ENCODE measurements around the gene TP53AIP1.
"Not testable (repeated sequence)": the region's sequence is repeated elsewhere in the genome, so short reads cannot be mapped to it uniquely, and the experiment has no call there.

The TP53AIP1 gene

GRCh38 chr11:128926000-128926399, 16.7 kb downstream of the TP53AIP1 start:
- DNase-seq (ENCODE audit: low read depth in 2 of 2), result no peak

DNA sequence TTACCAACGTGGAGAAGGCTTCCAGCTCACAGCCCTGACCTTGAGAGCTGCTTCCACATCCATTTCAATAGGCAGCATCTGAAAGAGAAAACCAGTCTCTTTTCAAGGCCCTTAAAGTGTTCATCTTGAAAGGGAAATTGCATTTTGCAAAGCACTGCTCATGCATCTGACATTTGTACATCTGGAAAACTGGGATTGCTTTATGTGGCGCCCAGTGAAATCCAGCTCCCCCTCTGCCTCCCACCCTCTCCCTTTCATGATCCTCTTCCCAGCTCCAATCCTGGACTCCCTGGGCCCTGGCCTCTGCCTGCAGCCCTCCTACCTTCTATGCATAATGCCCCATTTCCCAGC, 17.4 kb downstream of the TP53AIP1 start:
- no peak for DNase-seq (ENCODE audit: low read depth in 2 of 2)

- DNase-seq (ENCODE audit: low read depth in 2 of 2), result no peak
Observed at GRCh38 chr11:128924510-128925249, 18.0 kb downstream of the TP53AIP1 start.

- DNase-seq (ENCODE audit: low read depth in 2 of 2), result no peak
Observed at GRCh38 chr11:128924104-128924503, 18.6 kb downstream of the TP53AIP1 start.

DNA sequence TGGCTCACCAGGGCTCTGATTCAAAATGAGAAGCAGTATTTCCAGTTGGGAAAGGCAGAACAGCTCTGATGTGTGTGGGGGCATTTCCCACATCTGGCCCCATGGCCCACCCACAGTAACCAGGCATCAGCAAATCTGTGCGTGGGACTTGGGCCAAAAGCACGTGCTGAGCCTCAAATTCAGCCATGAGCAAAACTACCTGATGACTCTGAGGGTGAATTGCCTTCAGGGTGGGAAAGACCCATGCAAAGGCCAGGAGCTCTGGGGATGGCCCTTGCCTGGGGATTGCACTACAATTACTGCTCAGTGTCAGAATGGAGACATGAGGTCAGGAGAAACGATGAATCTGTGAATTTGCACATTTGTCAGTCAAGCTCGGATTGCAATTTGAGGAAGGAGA, 20.9 kb downstream of the TP53AIP1 start:
- no peak for DNase-seq (ENCODE audit: low read depth in 2 of 2)

DNA sequence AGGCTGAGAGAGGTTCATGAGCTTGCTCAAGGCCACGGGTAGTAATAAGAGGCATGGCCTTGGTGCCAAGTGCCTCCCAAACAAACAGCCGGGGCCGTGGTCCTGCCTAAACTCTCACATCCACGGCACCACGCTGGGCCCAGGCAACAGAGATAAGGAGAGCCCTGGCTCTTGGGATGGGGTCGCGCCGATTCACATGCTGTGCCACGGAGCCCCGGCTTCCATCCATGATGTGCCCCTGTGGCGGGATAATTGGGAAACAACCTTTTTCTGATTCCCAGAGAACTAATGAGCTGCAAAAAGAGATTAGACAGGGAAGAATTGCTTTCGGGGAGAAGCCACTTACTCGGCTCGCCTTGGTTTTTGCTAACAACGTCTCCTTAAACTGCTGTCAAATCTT, 22.0 kb downstream of the TP53AIP1 start:
- no peak for DNase-seq (ENCODE audit: low read depth in 2 of 2)

DNA sequence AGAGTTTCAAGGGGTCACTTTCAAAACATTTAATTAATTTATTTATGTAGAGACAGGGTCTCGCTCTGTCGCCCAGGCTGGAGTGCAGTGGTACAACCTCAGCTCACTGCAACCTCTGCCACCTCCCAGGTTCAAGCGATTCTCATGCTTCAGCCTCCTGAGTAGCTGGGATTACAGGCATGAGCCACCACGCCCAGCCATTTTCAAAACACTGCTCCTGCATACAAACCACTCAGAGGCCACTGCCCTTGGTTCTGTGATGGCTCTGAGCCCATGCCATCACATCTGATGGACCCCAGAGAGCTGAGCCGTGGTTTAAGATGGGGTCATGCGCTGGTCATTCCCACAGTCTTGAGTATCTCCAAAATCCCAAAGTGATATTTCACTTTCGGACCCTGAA, 23.0 kb downstream of the TP53AIP1 start:
- DNase-seq (ENCODE audit: low read depth in 2 of 2), result not testable (repeated sequence)

GRCh38 chr11:128919216-128919615, 23.5 kb downstream of the TP53AIP1 start:
- DNase-seq (ENCODE audit: low read depth in 2 of 2), result no peak

DNA sequence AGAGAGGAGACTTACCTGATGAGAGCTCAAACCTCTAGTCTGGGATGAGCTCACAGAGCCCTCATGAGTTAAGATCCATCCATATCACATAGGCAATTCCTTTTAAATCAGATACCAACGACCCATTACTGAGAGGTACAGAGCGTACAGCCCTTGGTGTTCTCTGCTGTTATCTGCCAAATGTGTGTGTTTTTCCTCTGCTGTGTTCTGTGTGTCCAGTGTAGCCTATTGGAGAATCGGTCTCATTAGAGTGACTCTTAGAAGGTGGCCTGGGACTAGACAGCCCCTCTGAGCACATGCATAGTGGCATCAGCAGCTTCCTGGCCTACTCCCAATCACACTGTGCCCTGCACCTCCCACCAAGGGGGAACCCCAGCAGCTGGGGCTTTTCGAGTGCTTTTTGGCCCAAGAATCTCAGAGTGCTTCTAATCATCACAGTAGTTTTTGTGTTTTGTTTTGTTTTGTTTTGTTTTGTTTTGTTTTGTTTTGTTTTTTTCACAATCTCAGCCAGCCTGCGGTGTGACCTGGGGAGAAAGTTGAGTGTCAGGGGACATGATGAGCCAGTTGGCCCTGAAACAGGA, 25.4 kb downstream of the TP53AIP1 start:
- no peak for DNase-seq (ENCODE audit: low read depth in 2 of 2)

GRCh38 chr11:128916681-128917080, 26.0 kb downstream of the TP53AIP1 start:
- DNase-seq (ENCODE audit: low read depth in 2 of 2), result no peak

GRCh38 chr11:128916037-128916572, 26.6 kb downstream of the TP53AIP1 start:
- DNase-seq (ENCODE audit: low read depth in 2 of 2), result no peak

DNA sequence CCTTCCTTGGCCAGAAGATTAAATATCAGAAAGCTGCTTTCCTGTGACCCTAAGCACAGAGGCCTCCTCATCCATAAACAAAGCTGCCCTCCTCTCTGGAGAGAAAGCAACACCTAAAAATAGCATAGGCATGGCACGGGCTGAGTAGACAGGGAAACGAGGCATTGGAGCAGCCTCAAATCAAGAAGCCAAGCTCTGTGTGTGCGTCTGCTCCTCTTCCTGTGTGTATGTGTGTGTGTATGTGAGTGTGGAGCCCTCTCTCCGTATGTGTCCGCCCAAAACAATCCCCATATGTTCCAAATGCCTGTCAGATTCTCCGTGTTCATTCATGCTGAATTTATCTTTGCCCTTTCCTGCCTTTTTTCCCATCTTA, 27.5 kb downstream of the TP53AIP1 start:
- DNase-seq (ENCODE audit: low read depth in 2 of 2), result no peak

DNA sequence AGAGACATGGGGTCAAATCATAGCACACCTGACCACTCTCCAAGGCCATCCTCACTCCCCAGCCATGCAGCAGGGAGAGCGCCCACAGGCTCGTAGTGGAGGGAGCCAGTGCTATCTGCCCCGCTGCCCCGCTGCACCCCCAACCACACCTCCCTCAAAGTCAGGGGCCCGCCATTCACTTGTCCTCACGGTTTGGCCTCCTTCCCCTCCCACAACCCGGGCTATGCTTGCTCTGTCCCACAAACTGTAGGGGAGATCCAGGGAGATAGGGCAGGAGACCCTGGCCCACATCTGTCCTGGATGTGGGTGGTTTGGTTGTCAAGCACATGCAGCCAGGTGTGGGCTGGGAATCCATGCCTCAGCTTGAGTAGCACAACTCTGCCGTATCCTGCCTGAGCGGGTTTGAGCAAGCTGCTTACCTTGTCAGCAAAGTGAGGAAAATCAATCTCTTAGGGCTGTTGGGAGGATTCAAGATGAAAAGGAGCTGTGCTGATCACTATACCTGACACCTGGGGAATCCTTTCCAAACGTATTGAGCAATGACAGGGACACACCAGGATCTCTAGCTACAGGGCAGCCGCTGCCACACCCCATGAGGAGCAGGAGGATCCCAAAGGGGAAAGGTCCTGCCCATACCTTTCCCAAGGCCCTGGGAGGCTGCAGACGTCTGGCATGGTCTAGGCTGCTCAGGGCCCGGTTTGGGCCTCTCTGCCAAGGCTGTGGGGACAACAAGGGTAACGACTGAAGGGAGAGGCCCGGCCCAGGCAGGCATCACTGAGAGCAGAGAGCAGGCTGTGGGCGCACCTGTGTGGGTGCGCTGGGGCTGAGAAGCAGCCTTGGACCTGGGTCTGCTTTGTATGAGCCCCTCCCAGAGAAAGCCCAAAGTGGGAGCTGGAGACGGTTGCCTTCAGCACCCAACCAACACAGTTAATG, 28.2 kb downstream of the TP53AIP1 start:
- no peak for DNase-seq (ENCODE audit: low read depth in 2 of 2)

DNA sequence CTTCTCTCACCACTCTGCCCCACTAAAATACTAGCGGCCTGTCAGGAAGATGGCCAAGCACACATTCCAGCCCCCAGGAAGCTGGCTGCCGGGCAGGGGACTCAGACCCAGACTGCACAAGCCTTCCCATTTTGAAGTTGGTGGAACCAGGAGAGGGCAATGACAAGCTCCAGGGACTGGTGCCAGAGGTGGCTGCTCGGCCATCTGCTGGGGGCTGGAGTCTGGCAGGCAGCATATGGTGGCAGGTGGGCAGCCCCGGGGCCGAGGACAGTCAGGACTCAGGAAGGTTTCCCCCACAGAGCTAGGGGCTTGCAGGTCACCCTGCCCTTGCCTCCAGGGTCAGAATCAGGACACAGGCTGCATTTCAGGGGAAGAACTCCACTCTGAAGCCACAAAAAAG, 28.9 kb downstream of the TP53AIP1 start:
- no peak for DNase-seq (ENCODE audit: low read depth in 2 of 2)

DNA sequence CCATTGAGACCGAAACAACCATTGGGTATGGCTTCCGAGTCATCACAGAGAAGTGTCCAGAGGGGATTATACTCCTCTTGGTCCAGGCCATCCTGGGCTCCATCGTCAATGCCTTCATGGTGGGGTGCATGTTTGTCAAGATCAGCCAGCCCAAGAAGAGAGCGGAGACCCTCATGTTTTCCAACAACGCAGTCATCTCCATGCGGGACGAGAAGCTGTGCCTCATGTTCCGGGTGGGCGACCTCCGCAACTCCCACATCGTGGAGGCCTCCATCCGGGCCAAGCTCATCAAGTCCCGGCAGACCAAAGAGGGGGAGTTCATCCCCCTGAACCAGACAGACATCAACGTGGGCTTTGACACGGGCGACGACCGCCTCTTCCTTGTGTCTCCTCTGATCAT, 31.0 kb downstream of the TP53AIP1 start:
- no peak for DNase-seq (ENCODE audit: low read depth in 2 of 2)

DNA sequence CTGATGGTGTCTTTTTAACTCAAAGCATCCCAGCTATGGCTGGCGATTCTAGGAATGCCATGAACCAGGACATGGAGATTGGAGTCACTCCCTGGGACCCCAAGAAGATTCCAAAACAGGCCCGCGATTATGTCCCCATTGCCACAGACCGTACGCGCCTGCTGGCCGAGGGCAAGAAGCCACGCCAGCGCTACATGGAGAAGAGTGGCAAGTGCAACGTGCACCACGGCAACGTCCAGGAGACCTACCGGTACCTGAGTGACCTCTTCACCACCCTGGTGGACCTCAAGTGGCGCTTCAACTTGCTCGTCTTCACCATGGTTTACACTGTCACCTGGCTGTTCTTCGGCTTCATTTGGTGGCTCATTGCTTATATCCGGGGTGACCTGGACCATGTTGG, 31.4 kb downstream of the TP53AIP1 start:
- DNase-seq (ENCODE audit: low read depth in 2 of 2), result no peak

DNA sequence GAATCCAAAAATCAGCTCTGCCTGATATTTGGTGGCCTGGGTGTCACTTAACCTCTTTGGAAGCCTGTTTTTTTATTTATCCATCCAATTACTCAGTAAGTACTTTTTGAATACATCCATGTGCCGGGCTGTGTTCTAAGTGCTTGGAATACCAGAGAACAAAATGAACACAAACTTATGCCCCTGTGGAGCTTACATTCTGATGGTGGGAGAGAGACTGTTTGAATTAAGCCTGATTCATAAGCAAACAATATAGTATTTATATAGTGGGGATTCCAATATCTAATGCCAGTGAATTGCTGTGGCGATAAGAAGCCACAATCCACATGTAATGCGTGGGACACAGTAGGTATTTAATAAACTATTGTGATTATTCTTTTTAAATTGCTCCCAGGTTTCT, 32.1 kb downstream of the TP53AIP1 start:
- no peak for DNase-seq (ENCODE audit: low read depth in 2 of 2)

GRCh38 chr11:128909438-128910125, 33.1 kb downstream of the TP53AIP1 start:
- DNase-seq (ENCODE audit: low read depth in 2 of 2), result no peak

- DNase-seq (ENCODE audit: low read depth in 2 of 2), result no peak
Observed at GRCh38 chr11:128908391-128909246, 34.1 kb downstream of the TP53AIP1 start.

DNA sequence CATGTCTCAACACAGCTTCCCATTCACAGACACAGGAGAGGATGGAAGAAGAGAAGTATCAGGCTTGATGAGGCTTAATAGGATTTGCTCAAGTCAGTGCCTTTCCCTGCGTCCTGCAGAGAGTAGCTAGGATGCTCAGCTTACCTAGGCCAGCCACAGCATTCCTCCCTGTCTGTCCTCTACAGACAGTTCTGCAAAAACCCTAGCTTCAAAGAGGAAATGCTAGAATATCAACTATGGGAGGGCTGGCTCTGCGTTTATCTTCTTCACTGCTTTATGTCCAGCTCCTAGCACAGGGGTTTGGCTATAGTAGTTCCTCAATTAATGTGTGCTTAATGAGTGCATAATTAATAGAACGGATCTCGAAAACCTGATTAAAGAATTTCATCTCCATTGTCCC, 35.1 kb downstream of the TP53AIP1 start:
- DNase-seq (ENCODE audit: low read depth in 2 of 2), result no peak

All from activated CD4-positive, alpha-beta T cell treated with anti-CD3 and anti-CD28 coated beads for 24 hours (primary cell).